ENCODE results near the gene PWWP2A.
"Not testable (repeated sequence)": the region's sequence is repeated elsewhere in the genome, so short reads cannot be mapped to it uniquely, and the experiment has no call there.

Gene PWWP2A

DNA sequence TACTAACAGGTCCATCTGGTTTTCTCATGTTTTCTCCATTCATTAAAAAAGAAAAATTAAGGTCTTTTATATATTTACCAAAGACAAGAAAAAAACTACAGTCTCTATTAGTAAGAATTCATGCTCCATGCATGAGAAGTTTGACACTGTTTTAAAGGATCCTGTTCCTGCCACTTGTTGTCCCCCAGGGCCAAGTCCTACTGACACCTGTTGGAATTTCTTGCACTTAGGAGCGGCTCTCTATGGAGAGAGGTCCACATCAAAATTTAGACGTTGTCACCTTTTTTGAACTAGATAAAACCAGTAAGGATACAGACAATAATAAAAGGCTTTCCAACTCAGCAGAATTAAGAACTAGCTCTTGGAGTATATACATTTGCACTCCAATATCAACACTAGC is 42.3 kb downstream of the PWWP2A start:
- DNase-seq (ENCODE audit: low spot score), result no peak

DNA sequence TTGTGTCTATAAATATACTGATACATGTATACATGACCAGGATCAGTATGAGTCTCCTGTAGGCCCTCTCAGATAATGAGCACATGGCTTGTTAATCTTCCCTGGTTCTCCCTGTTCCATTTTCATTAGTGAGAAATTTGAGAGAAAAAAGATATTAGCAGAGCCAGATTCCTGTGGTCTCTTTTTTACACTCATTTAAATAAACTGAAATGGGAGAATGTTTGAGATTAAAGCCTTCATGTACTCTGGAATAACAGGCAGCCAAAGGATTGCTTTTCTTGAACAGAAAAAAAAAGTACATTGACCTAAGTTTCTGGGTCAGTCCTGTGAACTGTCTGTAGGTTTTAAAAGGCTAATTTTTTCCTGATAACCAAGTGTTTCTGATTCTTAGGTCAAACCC is 44.2 kb downstream of the PWWP2A start:
- no peak for DNase-seq (ENCODE audit: low spot score)

- DNase-seq (ENCODE audit: low spot score), result no peak
Measured at GRCh38 chr5:160071916-160072315, 47.3 kb downstream of the PWWP2A start.

DNA sequence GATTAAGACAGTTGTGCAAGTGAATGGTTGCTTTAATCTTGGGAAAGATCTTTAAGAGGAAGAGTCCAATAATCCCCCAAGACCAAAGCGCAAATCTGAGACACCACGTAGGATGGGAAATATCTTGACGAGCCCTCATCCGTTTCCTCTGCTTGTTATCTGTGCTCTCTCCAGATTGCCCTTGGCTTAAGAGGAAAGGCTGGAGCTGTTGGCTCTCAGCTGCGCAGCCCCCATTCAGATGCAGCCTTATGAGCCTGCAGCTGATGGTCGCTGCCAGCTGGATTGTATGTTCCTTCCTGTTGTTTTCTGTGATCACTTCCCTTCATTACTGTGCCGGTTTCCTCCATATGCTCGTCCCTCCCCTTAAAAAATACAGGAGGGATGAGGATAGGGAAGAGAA is 47.7 kb downstream of the PWWP2A start:
- peak; percentile 75 for DNase-seq (ENCODE audit: low spot score)

GRCh38 chr5:160069120-160069519 is 50.1 kb downstream of the PWWP2A start:
- not testable (repeated sequence) for DNase-seq (ENCODE audit: low spot score)

GRCh38 chr5:160064995-160065614 is 54.1 kb downstream of the PWWP2A start:
- no peak for DNase-seq (ENCODE audit: low spot score)

- peak; percentile 74 for DNase-seq (ENCODE audit: low spot score)
Measured at GRCh38 chr5:160064417-160064810, 54.8 kb downstream of the PWWP2A start.

GRCh38 chr5:160061770-160062169 is 57.5 kb downstream of the PWWP2A start:
- no peak for DNase-seq (ENCODE audit: low spot score)

GRCh38 chr5:160060001-160060400 is 59.2 kb downstream of the PWWP2A start:
- no peak for DNase-seq (ENCODE audit: low spot score)

GRCh38 chr5:160057256-160057655 is 62.0 kb downstream of the PWWP2A start:
- no peak for DNase-seq (ENCODE audit: low spot score)

DNA sequence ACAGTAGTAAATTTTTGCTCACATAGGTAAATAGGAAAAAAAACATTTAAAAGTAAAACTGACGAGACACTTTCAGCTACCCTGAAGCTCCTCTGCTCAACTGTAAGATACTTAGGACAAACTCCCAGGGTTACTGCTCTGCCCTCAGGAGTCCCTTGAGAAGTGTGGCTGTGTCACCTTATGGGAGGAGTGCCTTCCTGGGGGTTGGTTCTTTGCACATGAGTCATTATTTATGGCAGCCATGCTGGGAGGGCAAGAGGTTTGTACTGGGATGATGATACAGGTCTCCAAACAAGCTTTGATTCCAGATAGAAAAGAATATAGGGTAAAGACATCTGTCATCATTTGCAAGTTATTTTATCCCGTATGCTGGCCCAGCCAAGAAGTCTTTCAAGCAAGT is 64.4 kb downstream of the PWWP2A start:
- DNase-seq (ENCODE audit: low spot score), result no peak

DNA sequence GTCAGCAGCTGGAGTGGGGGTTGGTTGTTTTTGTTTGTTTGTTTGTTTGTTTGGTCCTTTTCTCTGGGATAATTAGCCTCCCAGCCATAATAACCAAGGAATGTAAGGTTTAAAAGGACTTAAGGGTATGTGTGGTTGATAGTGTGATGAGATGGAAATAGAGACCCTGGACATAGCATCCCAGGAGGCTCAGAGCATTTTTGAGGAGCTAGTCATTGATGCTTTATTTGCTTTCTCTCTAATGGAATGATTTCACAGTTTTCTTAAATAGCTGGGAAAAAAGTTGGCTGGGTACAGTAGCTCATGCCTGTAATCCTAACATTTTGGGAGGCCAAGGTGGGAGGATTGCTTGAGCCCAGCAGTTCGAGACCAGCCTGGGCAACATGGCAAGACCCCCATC is 65.2 kb downstream of the PWWP2A start:
- DNase-seq (ENCODE audit: low spot score), result no peak

DNA sequence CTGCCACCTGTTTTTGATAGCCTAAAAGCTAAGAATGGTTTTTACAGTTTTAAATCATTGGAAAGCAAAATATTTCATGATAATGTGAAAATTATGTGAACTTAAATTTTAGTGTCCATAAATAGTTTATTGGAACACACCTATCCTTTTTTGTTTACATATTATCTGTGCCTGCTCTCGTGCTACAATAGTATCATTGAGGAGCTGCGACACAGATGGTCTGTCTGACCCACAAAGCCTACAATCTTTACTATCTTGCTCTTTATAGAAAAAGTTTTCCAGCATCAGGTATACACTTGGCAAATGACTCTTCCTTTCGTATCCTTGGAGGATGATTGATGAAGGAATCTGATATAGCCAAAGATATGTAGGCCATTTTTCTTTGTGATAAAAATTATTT is 70.2 kb downstream of the PWWP2A start:
- no peak for DNase-seq (ENCODE audit: low spot score)

- no peak for DNase-seq (ENCODE audit: low spot score)
Measured at GRCh38 chr5:160048131-160048530, 71.1 kb downstream of the PWWP2A start.

DNA sequence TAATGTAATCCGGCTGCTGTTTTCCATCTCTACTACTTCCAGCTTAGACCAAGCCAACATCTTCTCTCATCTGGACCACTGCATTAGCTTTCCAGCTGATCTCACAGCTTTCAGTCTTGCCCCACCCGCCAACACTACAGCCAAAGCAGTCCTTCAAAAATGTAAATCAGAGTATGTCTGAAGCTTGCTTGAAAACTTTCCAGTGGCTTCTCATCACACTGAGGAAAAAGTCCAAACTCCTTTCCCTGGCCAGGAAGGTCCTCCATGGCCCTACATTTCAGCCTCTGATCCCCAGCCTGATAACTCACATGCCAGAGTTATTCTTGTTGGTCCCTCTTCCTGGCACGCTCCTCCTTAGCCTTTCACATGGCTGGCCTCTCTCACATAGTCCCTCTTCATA is 71.8 kb downstream of the PWWP2A start:
- no peak for DNase-seq (ENCODE audit: low spot score)

DNA sequence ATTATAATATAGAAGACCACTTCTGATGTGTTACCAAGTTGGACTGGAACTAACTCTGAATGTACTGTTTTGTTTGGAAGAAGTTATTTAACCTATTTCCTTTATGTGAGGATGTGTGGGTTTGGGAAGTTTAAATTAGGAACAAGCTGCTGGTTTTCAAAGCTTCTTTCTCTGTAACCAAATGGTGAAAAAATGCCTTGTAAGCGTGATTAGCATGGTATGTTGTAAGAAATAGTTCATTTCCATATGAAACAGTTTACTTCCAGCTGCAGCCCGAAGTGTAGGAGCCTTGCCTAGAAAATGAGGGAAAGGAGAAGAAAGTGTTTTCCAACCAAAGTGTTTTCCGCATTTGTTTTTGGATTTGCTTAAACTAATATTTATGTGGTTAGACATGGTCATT is 74.3 kb downstream of the PWWP2A start:
- DNase-seq (ENCODE audit: low spot score), result no peak

DNA sequence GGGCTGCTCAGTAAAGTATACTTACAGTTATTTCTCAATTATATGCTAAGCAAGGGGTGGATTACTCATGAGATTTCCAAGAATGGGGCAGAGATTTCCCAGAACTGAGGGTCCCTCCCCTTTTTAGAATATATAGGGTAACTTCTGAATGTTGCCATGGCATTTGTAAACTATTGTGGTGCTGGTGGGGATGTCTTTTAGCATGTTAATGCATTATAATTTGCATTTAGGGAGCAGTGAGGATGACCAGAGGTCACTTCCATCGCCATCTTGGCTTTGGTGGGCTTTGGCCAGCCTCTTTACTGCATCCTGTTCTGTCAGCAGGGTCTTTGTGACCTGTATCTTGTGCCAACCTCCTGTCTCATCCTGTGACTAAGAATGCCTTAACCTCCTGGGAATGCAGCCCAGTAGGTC is 74.9 kb downstream of the PWWP2A start:
- DNase-seq (ENCODE audit: low spot score), result no peak

GRCh38 chr5:160042671-160043070 is 76.6 kb downstream of the PWWP2A start:
- no peak for DNase-seq (ENCODE audit: low spot score)

All from cerebellar cortex (tissue), 1 donor.